ENCODE results near the gene UBL4B.
"Not testable (repeated sequence)": the region's sequence is repeated elsewhere in the genome, so short reads cannot be mapped to it uniquely, and the experiment has no call there.

DNA sequence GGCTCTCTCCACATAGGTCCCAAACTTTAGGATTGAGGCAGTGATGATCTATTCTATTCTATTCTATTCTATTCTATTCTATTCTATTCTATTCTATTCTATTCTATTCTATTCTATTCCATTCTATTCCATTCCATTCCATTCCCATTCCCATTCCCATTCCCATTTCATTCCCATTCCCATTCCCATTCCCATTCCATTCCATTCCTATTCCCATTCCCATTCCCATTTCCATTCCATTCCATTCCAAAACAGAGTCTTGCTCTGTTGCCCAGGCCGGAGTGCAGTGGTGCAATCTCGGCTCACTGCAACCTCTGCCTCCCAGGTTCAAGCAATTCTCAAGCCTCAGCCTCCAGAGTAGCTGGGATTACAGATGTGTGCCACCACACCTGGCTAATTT, 32.2 kb upstream of the UBL4B start:
- TF ChIP-seq CTCF (IDR thresholded peaks at IDR 0.05; ENCODE audit: insufficient read depth, low read length, poor library complexity, severe bottlenecking); EZH2phosphoT487 (conservative IDR thresholded peaks at IDR 0.05; ENCODE audit: low read length): not testable (repeated sequence)

Measured in SU-DHL-6 (cell line).